Tibial artery (tissue), 4 donors: ENCODE data around the gene PI4KA.
A peak's percentile ranks its signal among the peaks of the same experiment; 100 is the strongest.

Source experiments
- DNase-seq, 2 donors: peaks; one replicate each; pipeline ENCODE4 v3.0.0-alpha.2; 2019
- H3K27ac ChIP-seq, 2 donors: fragments of 200-600 bp; sonication (generic) in 1 of 2; 1 replicate in 1 of 2; 2 replicates in 1 of 2; pipeline ENCODE4 v1.5.1; 2018 to 2019; ENCODE audit warnings: mild to moderate bottlenecking in 1 of 2
- H3K27me3 ChIP-seq, 2 donors: fragments of 200-600 bp; sonication (generic) in 1 of 2; one replicate each; pipeline versions ENCODE4 v1.5.1 to v1.6.0; 2016 to 2019
- H3K36me3 ChIP-seq, 3 donors: fragments of 200-600 bp; sonication (generic) in 2 of 3; one replicate each; pipeline ENCODE4 v1.5.1; 2016 to 2019; ENCODE audit warnings: mild to moderate bottlenecking in 2 of 3
- H3K4me1 ChIP-seq, 4 donors: fragments of 200-600 bp; sonication (generic) in 2 of 4; 1 replicate in 3 of 4; 2 replicates in 1 of 4; pipeline ENCODE4 v1.5.1; 2016 to 2019
- H3K4me3 ChIP-seq, 2 donors: fragments of 200-600 bp; sonication (generic) in 1 of 2; 1 replicate in 1 of 2; 2 replicates in 1 of 2; pipeline ENCODE4 v1.5.1; 2018 to 2019; ENCODE audit warnings: mild to moderate bottlenecking in 2 of 2
- H3K9me3 ChIP-seq, 3 donors: fragments of 200-600 bp; sonication (generic) in 1 of 3; one replicate each; pipeline ENCODE4 v1.5.1; 2016 to 2019
- CTCF ChIP-seq, 2 experiments: fragments of 200-600 bp in 1 of 2; fragments of 450-650 bp in 1 of 2; IDR thresholded peaks; one replicate each; pipeline ENCODE4 v1.5.1; 2017 to 2019; ENCODE audit warnings: antibody characterized with exemption in 2 of 2, mild to moderate bottlenecking in 1 of 2, moderate library complexity in 1 of 2
- intact Hi-C: fragments of 100-400 bp; cut with DNase I; formaldehyde crosslinking; loops from one replicate; pipeline ENCODE4 v1.15.0; 2023; ENCODE audit warnings: low total_unique reads

PI4KA gene

GRCh38 chr22:20750461-20751184 is 108.0 kb downstream of the PI4KA start:
- peak; percentile 71 to 74 for DNase-seq
- H3K27ac ChIP-seq, result no peak overlapping the region
- H3K4me3 ChIP-seq, result no peak overlapping the region
- no peaks in the 10 kb centered on the region for H3K27me3 ChIP-seq
- peaks cover 30 to 81% (median 69%) of the 10 kb centered on the region in 3 donors for H3K36me3 ChIP-seq
- H3K9me3 ChIP-seq, result no peaks in the 10 kb centered on the region
- H3K4me1 ChIP-seq, result peaks cover 0 to 9% (median 0%) of the 10 kb centered on the region in 4 donors
- no peak for TF ChIP-seq CTCF (IDR thresholded peaks at IDR 0.05)
- intact Hi-C loops, result no loop called here

GRCh38 chr22:20749453-20749852 is 109.2 kb downstream of the PI4KA start:
- no peak for TF ChIP-seq CTCF (IDR thresholded peaks at IDR 0.05)
- Histone ChIP-seq H3K4me3 (no peak overlapping the region), H3K4me1 (peaks cover 0 to 9% (median 0%) of the 10 kb centered on the region in 4 donors), H3K36me3 (peaks cover 38 to 88% (median 81%) of the 10 kb centered on the region in 3 donors), H3K9me3 (no peaks in the 10 kb centered on the region), H3K27ac (no peak overlapping the region), H3K27me3 (no peaks in the 10 kb centered on the region)
- no peak for DNase-seq
- intact Hi-C loops, result no loop called here

- no peak overlapping the region for H3K27ac ChIP-seq
- TF ChIP-seq CTCF (IDR thresholded peaks at IDR 0.05), result no peak
These were observed 109.7 kb downstream of the PI4KA start for GRCh38 chr22:20748731-20749428.

GRCh38 chr22:20748082-20748481 is 110.5 kb downstream of the PI4KA start:
- H3K4me3 ChIP-seq, result no peak overlapping the region
- H3K36me3 ChIP-seq, result peaks cover 46 to 94% (median 87%) of the 10 kb centered on the region in 3 donors
- no peaks in the 10 kb centered on the region for H3K9me3 ChIP-seq
- TF ChIP-seq CTCF (IDR thresholded peaks at IDR 0.05), result no peak
- H3K27ac ChIP-seq, result no peak overlapping the region
- H3K27me3 ChIP-seq, result no peaks in the 10 kb centered on the region
- H3K4me1 ChIP-seq, result peaks cover 0 to 9% (median 0%) of the 10 kb centered on the region in 4 donors
- intact Hi-C loops, result no loop called here
- no peak for DNase-seq

More at GRCh38 chr22:20748731-20749428, 109.7 kb downstream of the PI4KA start:
- Histone ChIP-seq H3K4me1 (peaks cover 0 to 9% (median 0%) of the 10 kb centered on the region in 4 donors), H3K9me3 (no peaks in the 10 kb centered on the region), H3K4me3 (no peak overlapping the region), H3K27me3 (no peaks in the 10 kb centered on the region), H3K36me3 (peaks cover 40 to 93% (median 87%) of the 10 kb centered on the region in 3 donors)
- no peak for DNase-seq
- intact Hi-C loops, result no loop called here

GRCh38 chr22:20747223-20747622 is 111.4 kb downstream of the PI4KA start:
- intact Hi-C loops, result no loop called here
- Histone ChIP-seq H3K4me1 (peaks cover 0 to 9% (median 0%) of the 10 kb centered on the region in 4 donors), H3K4me3 (no peak overlapping the region), H3K27ac (no peak overlapping the region), H3K27me3 (no peaks in the 10 kb centered on the region), H3K9me3 (no peaks in the 10 kb centered on the region), H3K36me3 (peaks cover 52 to 94% (median 82%) of the 10 kb centered on the region in 3 donors)
- TF ChIP-seq CTCF (IDR thresholded peaks at IDR 0.05), result no peak
- no peak for DNase-seq
